Activated CD4-positive, alpha-beta T cell treated with anti-CD3 and anti-CD28 coated beads, Interleukin-2, amount 10 ng/mL, durations not matched to agents 7 days and 5 days (primary cell): ENCODE results near the gene BBX. TPM values are rescaled to one million over a fixed set of nuclear protein-coding genes. Genes with fewer than 3 reads are reported as not detected.
"Not testable (repeated sequence)": the region's sequence is repeated elsewhere in the genome, so short reads cannot be mapped to it uniquely, and the experiment has no call there.

Experiments used
- CTCF ChIA-PET: fragments of 350-600 bp; sonication (Branson Sonifier 250); formaldehyde crosslinking; loops from one replicate; lab custom pipeline; 2021; ENCODE audit warnings: antibody characterized with exemption; lab: Charles Lee
- POLR2A ChIA-PET: fragments of 350-600 bp; sonication (Branson Sonifier 250); formaldehyde crosslinking; loops from one replicate; lab custom pipeline; 2021; ENCODE audit warnings: antibody characterized with exemption; lab: Charles Lee
- DNase-seq: peaks from one replicate; pipeline ENCODE4 v3.0.0-alpha.2; 2020
- H3K27ac Mint-ChIP-seq: one replicate; pipeline ENCODE4 v1.8.0; 2021; ENCODE audit warnings: mild to moderate bottlenecking, moderate library complexity, mixed read lengths
- H3K27me3 Mint-ChIP-seq: one replicate; pipeline ENCODE4 v1.8.0; 2021; ENCODE audit warnings: mixed read lengths
- H3K36me3 Mint-ChIP-seq: one replicate; pipeline ENCODE4 v1.8.0; 2021; ENCODE audit warnings: low read depth, mixed read lengths
- H3K4me1 Mint-ChIP-seq: one replicate; pipeline ENCODE4 v1.8.0; 2021; ENCODE audit warnings: mixed read lengths
- H3K4me3 Mint-ChIP-seq: one replicate; pipeline ENCODE4 v1.8.0; 2021; ENCODE audit warnings: mild to moderate bottlenecking, moderate library complexity, mixed read lengths
- H3K9me3 Mint-ChIP-seq: one replicate; pipeline ENCODE4 v1.8.0; 2021; ENCODE audit warnings: mixed read lengths
- total RNA-seq, 2 experiments: library from RNA; stranded (reverse); gene quantifications; one replicate each; pipeline ENCODE4 v1.2.3, GENCODE V29; 2021

Gene BBX
- total RNA-seq, 2 experiments from 2014 or later = 35.0 to 45.4 TPM

- Mint-ChIP-seq H3K9me3 (peaks cover 2% of the 10 kb centered on the region), H3K27ac (no peak overlapping the region), H3K36me3 (peaks cover 7% of the 10 kb centered on the region), H3K4me1 (peaks cover 3% of the 10 kb centered on the region), H3K27me3 (no peaks in the 10 kb centered on the region), H3K4me3 (no peak overlapping the region)
- DNase-seq = no peak
- CTCF ChIA-PET = no interaction called here
- POLR2A ChIA-PET = no interaction called here
These were observed 25.8 kb downstream of the BBX start for GRCh38 chr3:107548601-107549000.

GRCh38 chr3:107555359-107555758 is 32.6 kb downstream of the BBX start:
- Mint-ChIP-seq H3K9me3 (no peaks in the 10 kb centered on the region), H3K4me3 (no peak overlapping the region), H3K27ac (no peak overlapping the region), H3K4me1 (peaks cover 2% of the 10 kb centered on the region), H3K36me3 (no peaks in the 10 kb centered on the region), H3K27me3 (no peaks in the 10 kb centered on the region)
- no peak for DNase-seq
- ChIA-PET CTCF (no interaction called here), POLR2A (no interaction called here)

GRCh38 chr3:107557743-107558142 is 35.0 kb downstream of the BBX start:
- ChIA-PET CTCF (interaction anchor here (1.2 to 1.8 kb wide), 2 partner anchors 12 to 16 kb away, joined by 3 to 6 read pairs; no protein-coding TSS in a partner anchor), POLR2A (no interaction called here)
- Mint-ChIP-seq H3K4me1 (peaks cover 3% of the 10 kb centered on the region), H3K27me3 (no peaks in the 10 kb centered on the region), H3K9me3 (no peaks in the 10 kb centered on the region), H3K27ac (no peak overlapping the region), H3K4me3 (no peak overlapping the region), H3K36me3 (no peaks in the 10 kb centered on the region)
- no peak for DNase-seq

- no peak overlapping the region for H3K27ac Mint-ChIP-seq
- no peak for DNase-seq
- ChIA-PET POLR2A (no interaction called here), CTCF (no interaction called here)
- H3K36me3 Mint-ChIP-seq = no peaks in the 10 kb centered on the region
- H3K4me3 Mint-ChIP-seq = no peak overlapping the region
- no peaks in the 10 kb centered on the region for H3K27me3 Mint-ChIP-seq
- peaks cover 3% of the 10 kb centered on the region for H3K4me1 Mint-ChIP-seq
- H3K9me3 Mint-ChIP-seq = no peaks in the 10 kb centered on the region
These were observed 37.4 kb downstream of the BBX start for GRCh38 chr3:107560166-107560565.

- CTCF ChIA-PET = no interaction called here
- H3K9me3 Mint-ChIP-seq = no peaks in the 10 kb centered on the region
These were observed 39.2 kb downstream of the BBX start for GRCh38 chr3:107561980-107562379.

GRCh38 chr3:107562969-107563529 is 40.3 kb downstream of the BBX start:
- Mint-ChIP-seq H3K27ac (no peak overlapping the region), H3K4me1 (peaks cover 3% of the 10 kb centered on the region), H3K36me3 (no peaks in the 10 kb centered on the region), H3K4me3 (no peak overlapping the region), H3K9me3 (no peaks in the 10 kb centered on the region), H3K27me3 (no peaks in the 10 kb centered on the region)
- POLR2A ChIA-PET = no interaction called here
- no peak for DNase-seq
- CTCF ChIA-PET = no interaction called here

More at GRCh38 chr3:107561980-107562379, 39.2 kb downstream of the BBX start:
- Mint-ChIP-seq H3K27me3 (no peaks in the 10 kb centered on the region), H3K36me3 (no peaks in the 10 kb centered on the region), H3K4me1 (peaks cover 3% of the 10 kb centered on the region), H3K27ac (no peak overlapping the region), H3K4me3 (no peak overlapping the region)
- no peak for DNase-seq
- POLR2A ChIA-PET = no interaction called here

- POLR2A ChIA-PET, H3K9me3 Mint-ChIP-seq, H3K27ac Mint-ChIP-seq, H3K4me1 Mint-ChIP-seq, CTCF ChIA-PET, DNase-seq, H3K36me3 Mint-ChIP-seq, H3K27me3 Mint-ChIP-seq, H3K4me3 Mint-ChIP-seq: not testable (repeated sequence)
These were observed 42.5 kb downstream of the BBX start for GRCh38 chr3:107565244-107565643.

- DNase-seq, POLR2A ChIA-PET, H3K4me1 Mint-ChIP-seq, H3K36me3 Mint-ChIP-seq, H3K27me3 Mint-ChIP-seq, CTCF ChIA-PET, H3K9me3 Mint-ChIP-seq, H3K4me3 Mint-ChIP-seq, H3K27ac Mint-ChIP-seq: not testable (repeated sequence)
These were observed 48.3 kb downstream of the BBX start for GRCh38 chr3:107571089-107571488.

GRCh38 chr3:107571492-107571891 is 48.7 kb downstream of the BBX start:
- H3K27ac Mint-ChIP-seq, H3K4me3 Mint-ChIP-seq, H3K4me1 Mint-ChIP-seq, POLR2A ChIA-PET, CTCF ChIA-PET, H3K27me3 Mint-ChIP-seq, DNase-seq, H3K36me3 Mint-ChIP-seq, H3K9me3 Mint-ChIP-seq: not testable (repeated sequence)

- POLR2A ChIA-PET = no interaction called here
- Mint-ChIP-seq H3K36me3 (no peaks in the 10 kb centered on the region), H3K4me3 (no peak overlapping the region), H3K27ac (no peak overlapping the region), H3K9me3 (no peaks in the 10 kb centered on the region), H3K4me1 (peaks cover 7% of the 10 kb centered on the region), H3K27me3 (no peaks in the 10 kb centered on the region)
- CTCF ChIA-PET = no interaction called here
- DNase-seq = no peak
These were observed 51.9 kb downstream of the BBX start for GRCh38 chr3:107574650-107575049.

GRCh38 chr3:107578091-107578490 is 55.3 kb downstream of the BBX start:
- CTCF ChIA-PET = interaction anchor here (1.2 to 2.1 kb wide), 2 partner anchors 20 to 148 kb away, joined by 4 to 5 read pairs; no protein-coding TSS in a partner anchor
- DNase-seq = no peak

GRCh38 chr3:107578523-107578922 is 55.8 kb downstream of the BBX start:
- CTCF ChIA-PET = interaction anchor here (1.2 to 2.1 kb wide), 2 partner anchors 19 to 148 kb away, joined by 4 to 5 read pairs; no protein-coding TSS in a partner anchor
- no peaks in the 10 kb centered on the region for H3K9me3 Mint-ChIP-seq
- H3K4me3 Mint-ChIP-seq = no peak overlapping the region
- DNase-seq = no peak
- H3K27ac Mint-ChIP-seq = no peak overlapping the region
- peaks cover 7% of the 10 kb centered on the region for H3K4me1 Mint-ChIP-seq
- H3K36me3 Mint-ChIP-seq = no peaks in the 10 kb centered on the region
- no peaks in the 10 kb centered on the region for H3K27me3 Mint-ChIP-seq
- POLR2A ChIA-PET = no interaction called here

More at GRCh38 chr3:107578091-107578490, 55.3 kb downstream of the BBX start:
- H3K9me3 Mint-ChIP-seq = no peaks in the 10 kb centered on the region
- POLR2A ChIA-PET = no interaction called here
- no peak overlapping the region for H3K4me3 Mint-ChIP-seq
- H3K27me3 Mint-ChIP-seq = no peaks in the 10 kb centered on the region
- H3K36me3 Mint-ChIP-seq = no peaks in the 10 kb centered on the region
- H3K4me1 Mint-ChIP-seq = peaks cover 7% of the 10 kb centered on the region
- no peak overlapping the region for H3K27ac Mint-ChIP-seq

- H3K27me3 Mint-ChIP-seq = no peaks in the 10 kb centered on the region
- H3K4me3 Mint-ChIP-seq = no peak overlapping the region
- DNase-seq = no peak
- POLR2A ChIA-PET = no interaction called here
- no peaks in the 10 kb centered on the region for H3K36me3 Mint-ChIP-seq
- no peaks in the 10 kb centered on the region for H3K9me3 Mint-ChIP-seq
- peaks cover 7% of the 10 kb centered on the region for H3K4me1 Mint-ChIP-seq
- H3K27ac Mint-ChIP-seq = no peak overlapping the region
- CTCF ChIA-PET = interaction anchor here (2.1 kb wide), 1 partner anchor 149 kb away, joined by 5 read pairs; no protein-coding TSS in a partner anchor
These were observed 56.6 kb downstream of the BBX start for GRCh38 chr3:107579371-107579770.

GRCh38 chr3:107581230-107581629 is 58.5 kb downstream of the BBX start:
- Mint-ChIP-seq H3K27ac (no peak overlapping the region), H3K27me3 (no peaks in the 10 kb centered on the region), H3K4me3 (no peak overlapping the region), H3K9me3 (no peaks in the 10 kb centered on the region), H3K36me3 (no peaks in the 10 kb centered on the region), H3K4me1 (peaks cover 7% of the 10 kb centered on the region)
- CTCF ChIA-PET = no interaction called here
- no peak for DNase-seq
- POLR2A ChIA-PET = no interaction called here
